CD1c-positive myeloid dendritic cell (primary cell): ENCODE measurements around the gene FPR1.
A peak's percentile ranks its signal among the peaks of the same experiment; 100 is the strongest.

Source experiments
- DNase-seq: peaks from one replicate; pipeline ENCODE4 v3.0.0-alpha.2; 2016; ENCODE audit errors: extremely low spot score

Gene FPR1

DNA sequence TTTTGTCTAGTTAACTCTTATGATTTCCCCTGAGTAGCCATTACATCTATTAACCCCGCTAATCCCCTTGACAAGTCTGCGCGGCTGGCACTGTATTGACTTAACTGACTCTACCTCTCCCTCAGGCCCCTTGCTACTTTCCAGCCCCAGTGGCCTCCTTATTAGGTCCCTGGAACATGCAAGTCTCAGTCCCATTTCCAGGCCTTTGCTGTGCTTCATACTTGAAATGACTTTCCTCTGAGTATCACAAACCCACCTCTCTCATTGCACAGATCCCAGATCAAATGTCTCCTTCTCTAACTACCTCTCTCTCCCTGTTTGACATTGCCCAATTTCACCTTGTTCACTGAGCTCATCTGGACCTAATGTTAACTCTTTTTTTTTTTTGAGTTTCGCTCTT is 45.4 kb downstream of the FPR1 start:
- no peak for DNase-seq

DNA sequence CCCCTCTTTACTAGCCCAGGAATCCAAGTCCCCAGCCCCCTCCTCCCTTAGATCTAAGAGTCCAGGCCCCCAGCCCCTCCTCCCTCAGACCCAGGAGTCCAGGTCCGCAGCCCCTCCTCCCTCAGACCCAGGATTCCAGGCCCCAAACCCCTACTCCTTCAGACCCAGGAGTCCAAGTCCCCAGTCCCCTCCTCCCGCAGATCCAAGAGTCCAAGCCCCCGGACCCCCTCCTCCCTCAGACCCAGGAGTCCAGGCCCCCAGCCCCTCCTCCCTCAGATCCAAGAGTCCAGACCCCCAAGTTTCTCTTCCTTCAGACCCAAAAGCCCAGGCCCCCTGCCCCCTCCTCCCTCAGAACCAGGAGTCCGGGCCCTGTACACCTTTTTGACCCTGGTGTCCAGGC is 47.1 kb downstream of the FPR1 start:
- no peak for DNase-seq

DNA sequence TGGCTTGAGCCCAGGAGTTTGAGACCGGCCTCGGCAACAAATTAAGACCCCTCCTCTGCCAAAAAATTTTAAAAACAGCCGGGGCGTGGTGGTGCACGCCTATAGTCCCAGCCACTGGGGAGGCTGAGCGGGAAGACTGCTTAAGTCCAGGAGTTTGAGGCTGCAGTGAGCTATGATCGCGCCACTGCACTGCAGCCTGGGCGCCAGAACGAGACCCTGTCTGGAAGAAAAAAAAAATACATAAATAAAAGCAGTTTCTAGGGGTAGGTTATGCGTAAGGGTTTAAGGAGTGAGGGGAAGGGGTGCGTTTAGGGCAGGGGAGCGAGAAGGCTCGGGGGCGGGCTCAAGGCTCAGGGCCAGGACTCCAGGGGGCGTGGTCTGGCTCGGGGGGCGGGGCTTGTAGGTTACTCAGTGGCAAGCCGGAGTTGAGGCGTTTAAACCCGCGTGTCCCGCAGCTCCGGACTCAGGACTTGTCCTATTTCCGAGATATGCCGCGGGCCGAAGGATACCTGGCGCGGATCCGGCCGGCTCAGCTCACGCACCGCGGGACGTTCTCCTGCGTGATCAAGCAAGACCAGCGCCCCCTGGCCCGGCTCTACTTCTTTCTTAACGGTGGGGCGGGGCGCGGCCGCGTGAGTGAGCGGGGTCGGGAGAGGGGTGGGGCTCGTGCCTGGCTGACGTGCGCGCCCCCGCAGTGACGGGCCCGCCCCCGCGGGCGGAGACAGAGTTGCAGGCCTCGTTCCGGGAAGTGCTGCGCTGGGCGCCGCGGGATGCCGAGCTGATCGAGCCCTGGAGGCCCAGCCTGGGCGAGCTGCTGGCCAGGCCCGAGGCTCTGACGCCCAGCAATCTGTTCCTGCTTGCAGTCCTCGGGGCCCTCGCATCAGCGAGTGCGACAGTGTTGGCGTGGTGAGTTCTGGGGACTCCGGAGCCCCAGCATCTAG is 47.8 kb downstream of the FPR1 start:
- peak; percentile 98 for DNase-seq

DNA sequence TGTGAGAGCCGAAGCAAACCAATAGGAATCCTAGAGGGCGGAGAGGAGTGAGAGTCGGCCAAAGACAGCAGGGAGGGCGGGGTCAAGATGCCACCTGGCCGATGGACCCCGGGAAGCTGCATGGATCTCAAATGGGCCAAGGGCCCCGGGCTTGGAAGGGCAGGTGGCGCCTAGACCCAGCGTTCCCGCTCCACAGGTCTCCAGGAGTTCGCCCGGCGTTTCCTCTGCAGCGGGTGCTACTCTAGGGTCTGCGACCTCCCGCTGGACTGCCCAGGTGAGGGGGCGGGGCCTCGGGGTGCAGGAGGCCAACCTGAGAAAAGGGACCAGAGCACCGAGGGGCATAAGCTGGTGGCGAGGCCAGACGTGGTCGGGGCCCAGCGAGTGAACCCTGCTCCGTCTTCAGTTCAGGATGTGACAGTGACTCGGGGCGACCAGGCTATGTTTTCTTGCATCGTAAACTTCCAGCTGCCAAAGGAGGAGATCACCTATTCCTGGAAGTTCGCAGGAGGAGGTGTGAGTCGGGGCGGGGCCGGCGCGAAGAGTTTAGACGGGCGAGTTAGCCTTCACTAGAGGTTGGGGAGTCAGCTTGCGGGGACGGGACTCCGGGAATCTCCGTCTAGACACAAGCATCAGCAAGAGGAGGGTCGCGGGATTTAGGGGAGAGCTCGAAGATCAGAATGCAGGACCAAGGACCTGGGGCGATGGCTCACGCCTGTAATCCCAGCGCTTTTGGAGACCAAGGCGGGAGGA is 48.7 kb downstream of the FPR1 start:
- DNase-seq, result no peak

DNA sequence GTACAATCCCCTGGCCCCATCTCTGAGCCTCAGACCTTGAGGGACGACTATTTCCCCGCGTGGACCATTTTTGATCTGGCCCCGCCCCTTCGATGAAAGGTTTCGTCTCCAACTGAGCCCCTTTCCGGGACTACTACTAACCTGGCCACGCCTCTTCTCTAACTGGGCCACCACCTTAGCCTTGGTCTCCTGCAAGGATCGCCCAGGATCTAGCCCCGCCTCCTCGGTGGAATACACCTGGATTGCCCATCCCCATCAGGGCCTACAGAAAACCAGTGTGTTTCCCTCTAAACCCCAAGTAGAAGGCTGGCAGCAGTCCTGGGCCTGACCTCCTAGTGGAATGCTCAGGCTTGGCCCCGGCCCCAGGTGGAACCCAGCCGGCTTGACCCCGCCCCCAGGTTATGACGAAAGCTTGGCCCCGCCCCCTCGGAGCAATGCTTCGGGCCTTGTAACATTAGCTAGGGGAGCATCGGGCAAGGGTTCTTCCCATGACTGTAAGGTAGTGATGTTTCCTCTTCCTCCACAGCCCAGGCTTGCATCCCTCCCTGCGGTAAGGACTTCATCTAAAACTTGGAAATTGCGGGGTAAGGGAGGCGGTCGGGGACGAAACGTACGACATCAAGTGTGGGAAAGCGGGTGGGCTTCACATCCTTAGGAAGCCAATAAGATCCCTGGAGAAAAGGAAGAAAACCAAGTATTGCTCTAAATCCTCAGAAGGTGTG is 49.4 kb downstream of the FPR1 start:
- peak; percentile 53 for DNase-seq

DNA sequence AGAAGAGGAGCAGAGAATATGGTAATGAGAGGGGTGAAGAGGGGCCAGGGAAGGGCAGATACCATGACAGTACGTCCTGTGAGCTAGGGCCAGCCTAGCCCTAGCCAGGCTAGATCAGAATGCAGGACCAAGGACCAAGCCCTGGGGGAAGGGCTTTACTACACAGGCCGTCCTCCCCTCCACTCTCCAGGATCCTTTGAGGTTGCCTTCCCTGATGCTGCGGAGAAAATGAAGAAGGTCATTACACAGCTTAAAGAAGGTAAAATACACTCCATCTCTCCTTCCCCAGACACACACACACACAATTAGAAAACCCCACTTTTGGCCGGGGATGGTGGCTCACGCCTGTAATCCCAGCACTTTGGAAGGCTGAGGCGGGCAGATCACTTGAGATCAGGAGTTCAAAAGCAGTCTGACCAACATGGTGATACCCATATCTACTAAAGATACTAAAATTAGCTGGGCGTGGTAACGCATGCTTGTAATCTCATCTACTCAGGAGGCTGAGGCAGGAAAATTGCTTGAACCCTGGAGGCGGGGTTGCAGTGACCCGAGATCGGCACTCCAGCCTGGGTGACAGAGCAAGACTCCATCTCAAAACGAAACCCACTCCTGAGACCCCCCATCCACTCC is 50.1 kb downstream of the FPR1 start:
- DNase-seq, result no peak

DNA sequence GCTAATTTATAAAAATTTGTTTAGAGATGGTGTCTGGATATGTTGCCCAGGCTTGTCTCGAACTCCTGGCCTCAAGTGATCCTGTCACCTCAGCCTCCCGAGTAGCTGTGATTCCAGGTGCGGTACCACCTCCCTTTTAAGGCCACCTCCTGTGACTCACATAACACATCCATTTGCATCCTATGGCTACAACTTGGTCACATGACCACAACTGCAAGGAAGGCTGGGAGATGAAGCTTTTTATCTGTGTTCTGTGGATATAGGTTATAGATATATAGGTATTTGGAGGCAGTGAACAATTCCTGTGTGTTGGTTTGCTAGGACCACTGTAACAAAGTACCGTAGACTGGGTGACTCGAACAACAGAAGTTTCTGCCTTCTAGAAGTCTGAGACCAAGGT is 52.5 kb downstream of the FPR1 start:
- no peak for DNase-seq

DNA sequence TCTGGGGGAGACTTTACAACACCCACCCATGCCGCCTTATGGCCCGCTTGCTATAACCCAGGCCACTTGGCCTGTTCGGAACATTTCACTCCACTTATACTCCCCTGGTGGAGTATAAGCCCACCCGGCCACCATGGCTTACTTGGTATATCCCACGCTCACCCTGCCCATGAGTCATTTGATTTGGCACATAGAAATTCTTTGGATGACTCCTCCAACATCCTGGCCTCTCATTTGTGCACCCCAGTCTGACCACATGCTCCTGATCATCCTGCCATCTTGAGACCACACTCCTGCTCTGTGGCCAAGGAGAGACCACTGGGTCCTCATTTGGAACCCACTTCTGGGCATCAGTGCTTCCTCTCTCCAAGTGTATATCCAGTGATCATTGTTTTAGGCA is 53.4 kb downstream of the FPR1 start:
- DNase-seq, result no peak

DNA sequence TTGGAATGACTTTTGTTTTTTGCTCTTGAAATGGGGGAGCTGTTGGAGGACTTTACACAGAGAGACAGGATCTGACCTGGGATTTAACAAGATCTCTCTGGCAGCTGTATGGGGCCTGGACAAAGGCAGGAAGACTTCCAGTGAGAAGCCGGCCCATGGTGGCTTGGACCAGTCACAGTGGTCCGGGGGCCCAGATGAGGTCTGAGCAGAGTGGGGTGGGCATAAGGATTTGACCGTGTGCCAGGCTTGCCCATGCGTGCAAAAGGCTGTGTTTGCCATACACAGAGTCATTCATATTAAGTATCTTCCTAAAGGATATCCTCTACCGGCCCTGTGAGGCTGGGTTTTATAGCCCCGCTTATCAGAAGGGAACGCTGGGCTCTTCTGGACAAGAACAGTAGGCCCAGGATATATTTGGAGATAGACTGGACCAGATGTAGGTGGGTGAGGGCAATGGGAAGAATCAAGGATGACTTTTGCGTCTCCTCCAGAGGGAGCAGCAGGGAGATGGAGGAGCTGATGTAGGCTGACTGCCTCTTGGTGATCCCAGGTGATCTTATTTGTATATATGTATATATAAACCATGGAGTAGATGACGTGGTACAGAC is 54.4 kb downstream of the FPR1 start:
- DNase-seq, result no peak

DNA sequence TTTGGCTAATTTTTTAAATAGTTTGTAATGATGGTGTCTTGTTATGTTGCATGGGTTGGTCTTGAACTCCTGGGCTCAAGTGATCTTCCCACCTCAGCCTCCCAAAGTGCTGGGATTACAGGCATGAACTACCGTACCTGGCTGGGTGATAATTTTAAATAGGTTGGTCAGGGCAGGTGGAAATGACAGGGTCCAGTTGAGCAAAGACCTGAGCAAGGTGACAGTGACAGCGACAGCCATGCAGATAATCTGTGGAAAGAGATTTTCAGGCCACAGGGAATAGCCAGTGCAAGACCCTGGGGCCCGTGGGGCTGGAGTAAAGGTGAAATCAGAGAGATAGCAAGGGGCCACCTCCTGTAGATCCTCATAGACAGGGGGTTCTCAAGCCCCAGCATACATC is 55.1 kb downstream of the FPR1 start:
- no peak for DNase-seq
